B cell (primary cell): ENCODE results near the gene NPPA. TPM values are rescaled to one million over a fixed set of nuclear protein-coding genes. Genes with fewer than 3 reads are reported as not detected.

Experiments
- ATAC-seq: fragments of 200-7000 bp; cut with Tn5 transposase; one replicate; pipeline ENCODE4 v1.10.0; 2021; ENCODE audit warnings: low read depth, mild to moderate bottlenecking, moderate number of reproducible peaks, moderate library complexity
- CTCF ChIA-PET: fragments of 350-600 bp; sonication (Branson Sonifier 250); formaldehyde crosslinking; loops from one replicate; lab custom pipeline; 2021; ENCODE audit warnings: antibody characterized with exemption, inconsistent platforms; lab: Charles Lee
- POLR2A ChIA-PET: fragments of 350-600 bp; sonication (Branson Sonifier 250); formaldehyde crosslinking; loops from one replicate; lab custom pipeline; 2021; ENCODE audit warnings: antibody characterized with exemption; lab: Charles Lee
- DNase-seq: peaks from one replicate; pipeline ENCODE4 v3.0.0; 2013
- H2AFZ ChIP-seq: 2 replicates; pipeline ENCODE4 v1.6.1; 2012; ENCODE audit warnings: mild to moderate bottlenecking, low read depth, low read length; ENCODE audit not compliant: insufficient read depth, poor library complexity, severe bottlenecking
- H3K27ac ChIP-seq, 2 donors: 1 replicate in 1 of 2; 2 replicates in 1 of 2; pipeline ENCODE4 v1.5.1; 2012 to 2013; ENCODE audit warnings: low read length in 2 of 2, mild to moderate bottlenecking in 2 of 2, moderate library complexity in 1 of 2
- H3K27me3 ChIP-seq, 4 experiments: fragments of 200-600 bp in 1 of 4; sonication (generic) in 1 of 4; replicated peaks in 1 of 4; 1 replicate in 2 of 4; 2 replicates in 2 of 4; pipeline versions ENCODE4 v1.6.1 to v1.7.0; 2013 to 2016; ENCODE audit warnings: low read length in 3 of 4, mild to moderate bottlenecking in 2 of 4, mixed read lengths in 1 of 4, moderate library complexity in 1 of 4; ENCODE audit not compliant: insufficient read depth in 4 of 4, control insufficient read depth in 3 of 4; ENCODE audit errors: control extremely low read depth in 1 of 4
- H3K36me3 ChIP-seq, 2 experiments: replicated peaks in 1 of 2; 1 replicate in 1 of 2; 2 replicates in 1 of 2; pipeline versions ENCODE4 v1.6.1 to v1.7.1; 2013; ENCODE audit warnings: low read length in 1 of 2; ENCODE audit not compliant: insufficient read depth in 2 of 2, control insufficient read depth in 1 of 2; ENCODE audit errors: control extremely low read depth in 1 of 2, extremely low read depth in 1 of 2
- H3K4me1 ChIP-seq, 2 donors: fragments of 200-600 bp in 1 of 2; sonication (generic) in 1 of 2; 1 replicate in 1 of 2; 2 replicates in 1 of 2; pipeline versions ENCODE4 v1.5.1 to v1.6.1; 2013 to 2017; ENCODE audit warnings: low read length in 2 of 2; ENCODE audit not compliant: control insufficient read depth in 2 of 2, insufficient read depth in 2 of 2
- H3K4me2 ChIP-seq: replicated peaks from 2 replicates; pipeline ENCODE3; 2012; ENCODE audit warnings: mild to moderate bottlenecking, low read depth, low read length; ENCODE audit not compliant: poor library complexity, severe bottlenecking
- H3K4me3 ChIP-seq, 5 experiments: fragments of 200-600 bp in 1 of 5; sonication (generic) in 1 of 5; 1 replicate in 3 of 5; 2 replicates in 2 of 5; pipeline versions ENCODE4 v1.5.1 to v1.7.0; 2011 to 2016; ENCODE audit warnings: low read length in 4 of 5, mild to moderate bottlenecking in 4 of 5, low read depth in 2 of 5, control low read depth in 1 of 5, moderate library complexity in 1 of 5; ENCODE audit not compliant: insufficient read depth in 1 of 5; ENCODE audit errors: control extremely low read depth in 1 of 5, extremely low read depth in 1 of 5
- H3K79me2 ChIP-seq: fragments of 200-600 bp; sonication (generic); one replicate; pipeline ENCODE4 v1.6.0; 2016; ENCODE audit warnings: low read length; ENCODE audit not compliant: control insufficient read depth, insufficient read depth
- H3K9ac ChIP-seq: fragments of 200-600 bp; sonication (generic); 2 replicates; pipeline ENCODE4 v1.6.1; 2017; ENCODE audit warnings: mild to moderate bottlenecking, low read length, moderate library complexity
- H3K9me3 ChIP-seq, 3 donors: one replicate each; pipeline versions ENCODE4 v1.6.1 to v1.7.1; 2013; ENCODE audit warnings: low read length in 2 of 3; ENCODE audit not compliant: control insufficient read depth in 2 of 3, insufficient read depth in 1 of 3; ENCODE audit errors: control extremely low read depth in 1 of 3
- H4K20me1 ChIP-seq: 2 replicates; pipeline ENCODE4 v1.6.0; 2012; ENCODE audit warnings: mild to moderate bottlenecking, low read length; ENCODE audit not compliant: insufficient read depth, control insufficient read depth, poor library complexity, severe bottlenecking
- H3K27ac Mint-ChIP-seq: one replicate; pipeline ENCODE4 v1.8.0; 2021; ENCODE audit warnings: mixed read lengths
- H3K27me3 Mint-ChIP-seq: one replicate; pipeline ENCODE4 v1.8.0; 2021; ENCODE audit warnings: mixed read lengths
- H3K4me1 Mint-ChIP-seq: one replicate; pipeline ENCODE4 v1.8.0; 2021; ENCODE audit warnings: mixed read lengths
- H3K4me3 Mint-ChIP-seq: one replicate; pipeline ENCODE4 v1.8.0; 2021; ENCODE audit warnings: mixed read lengths
- H3K9me3 Mint-ChIP-seq: one replicate; pipeline ENCODE4 v1.8.0; 2022; ENCODE audit warnings: mixed read lengths; ENCODE audit not compliant: insufficient read depth
- CTCF ChIP-seq: fragments of 200-600 bp; IDR thresholded peaks from one replicate; pipeline ENCODE4 v1.8.0; 2022; ENCODE audit warnings: antibody characterized with exemption, mild to moderate bottlenecking
- EZH2 ChIP-seq: IDR thresholded peaks from 2 replicates; pipeline ENCODE4 v1.6.1; 2012; ENCODE audit warnings: borderline replicate concordance, low read depth, mild to moderate bottlenecking, moderate library complexity, low read length; ENCODE audit not compliant: insufficient read depth, poor library complexity, severe bottlenecking
- WGBS: methylation state at CpG from one replicate; pipeline ENCODE4 v1.1.5; 2013; ENCODE audit warnings: missing lambda C conversion rate; ENCODE audit not compliant: insufficient coverage; 5-methylcytosine and 5-hydroxymethylcytosine counted together
- intact Hi-C: fragments of 100-400 bp; cut with micrococcal nuclease; formaldehyde crosslinking; loops from one replicate; pipeline ENCODE4 v1.10.0; 2022
- polyA plus RNA-seq: library from polyadenylated mRNA; depleted of rRNA; stranded (reverse); fragments of >200 nt; gene quantifications from 2 replicates; pipeline ENCODE4 v1.2.3, GENCODE V29; 2012
- total RNA-seq, 2 donors: library from RNA; stranded (reverse); fragments of 120-200 nt in 1 of 2; gene quantifications; 1 replicate in 1 of 2; 2 replicates in 1 of 2; pipeline versions ENCODE4 v1.2.3 to v1.2.4, GENCODE V29; 2013 to 2022

The NPPA gene
- total and polyA plus RNA-seq, 2 donors (not counting 1 experiment from before 2014, with no cell fraction given): not detected

- Histone ChIP-seq H3K36me3 (peaks cover 3 to 43% of the 10 kb centered on the region in 2 experiments), H4K20me1 (peaks cover 2% of the 10 kb centered on the region), H3K79me2 (no peaks in the 10 kb centered on the region), H3K4me2 (no peak overlapping the region), H3K4me3 (no peak overlapping the region), H3K9me3 (no peaks in the 10 kb centered on the region), H2AFZ (no peak overlapping the region), H3K4me1 (peaks cover 14 to 22% of the 10 kb centered on the region in 2 donors), H3K27ac (no peak overlapping the region), H3K9ac (no peak overlapping the region), H3K27me3 (no peaks in the 10 kb centered on the region)
- Mint-ChIP-seq H3K27me3 (no peaks in the 10 kb centered on the region), H3K9me3 (no peaks in the 10 kb centered on the region), H3K4me1 (peaks cover 19% of the 10 kb centered on the region), H3K27ac (peak overlapping the region; percentile 41), H3K4me3 (no peak overlapping the region)
- ChIA-PET POLR2A (interaction anchor here (0.6 to 0.7 kb wide), 2 partner anchors 834 to 1649 kb away, joined by 3 to 5 read pairs; no protein-coding TSS in a partner anchor), CTCF (interaction anchor here (0.6 to 0.7 kb wide), 3 partner anchors 62 to 808 kb away, joined by 3 to 6 read pairs (median 3); no protein-coding TSS in a partner anchor)
- intact Hi-C loops: loop anchor here (2.0 kb wide), 1 partner anchor 13 kb away; the partner anchor contains the start of gene NPPB
- no CpG with 5 or more reads among the region's 5 CpGs for WGBS
- TF ChIP-seq CTCF (no peak), EZH2 (no peak)
- DNase-seq (peak; percentile 27), ATAC-seq (peak; percentile 33)
Observed at GRCh38 chr1:11845641-11846335, 1.8 kb downstream of the NPPA start.
